Raji (cell line): ENCODE data around the gene MROH8.

Source experiments
- POLR2A ChIP-seq: IDR thresholded peaks from 2 replicates; pipeline ENCODE4 v1.6.1; 2011; ENCODE audit warnings: low read depth, low read length, control low read depth; ENCODE audit not compliant: insufficient read depth

Gene MROH8

DNA sequence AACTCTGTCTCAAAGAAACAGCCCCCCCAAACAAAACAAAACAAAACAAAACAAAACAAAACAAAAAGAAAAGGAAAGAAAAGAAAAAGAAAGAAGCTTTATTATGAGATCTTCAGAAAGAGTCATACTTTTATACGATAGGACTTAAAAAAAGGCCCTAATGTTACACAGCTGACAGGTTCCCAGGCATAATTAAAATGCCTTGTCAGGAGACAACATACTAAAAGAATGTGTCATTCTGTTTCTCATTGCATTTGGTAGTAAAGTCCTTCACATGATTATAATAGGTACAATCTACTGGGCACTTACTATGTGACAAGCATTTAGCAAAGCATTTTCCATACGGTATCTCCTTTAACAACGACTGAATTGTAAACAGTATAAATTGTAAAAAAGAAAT, 36.6 kb downstream of the MROH8 start:
- no peak for TF ChIP-seq POLR2A

DNA sequence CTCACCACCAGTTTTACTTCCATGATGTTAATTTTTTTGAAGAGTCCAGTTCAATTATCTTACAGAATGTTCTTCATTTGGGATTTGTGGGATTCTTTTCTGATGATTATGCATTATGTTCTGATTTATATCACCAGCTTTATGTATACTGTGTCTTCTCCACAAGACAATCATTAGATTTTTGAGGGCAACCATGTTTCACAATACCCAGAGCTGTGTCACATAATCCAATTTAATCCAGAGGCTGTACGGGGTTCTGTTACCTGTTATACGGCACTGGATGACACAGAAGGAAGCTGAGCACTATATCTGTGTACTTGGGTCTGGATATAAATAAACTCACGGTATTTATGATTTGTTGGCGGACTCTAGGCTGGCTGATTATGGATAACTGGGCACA, 41.8 kb downstream of the MROH8 start:
- TF ChIP-seq POLR2A, result no peak

DNA sequence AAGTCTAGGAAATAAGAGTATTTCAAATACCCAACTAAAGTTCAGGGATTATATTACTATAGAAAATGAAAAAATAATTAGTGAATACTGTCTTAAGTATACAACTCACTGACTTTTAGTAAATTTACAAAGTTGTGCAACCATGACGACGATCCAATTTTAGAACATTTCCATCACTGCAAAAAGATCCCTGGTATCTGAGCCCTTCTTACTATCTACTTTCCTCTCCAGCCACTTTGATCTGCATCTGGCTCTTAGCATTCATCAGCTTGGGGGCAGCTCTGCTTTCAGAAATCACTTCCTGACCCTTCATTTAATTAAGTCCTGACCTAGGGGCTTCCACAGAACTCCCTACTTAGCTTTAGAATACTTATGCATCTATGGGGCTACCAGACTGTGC, 45.4 kb downstream of the MROH8 start:
- no peak for TF ChIP-seq POLR2A

DNA sequence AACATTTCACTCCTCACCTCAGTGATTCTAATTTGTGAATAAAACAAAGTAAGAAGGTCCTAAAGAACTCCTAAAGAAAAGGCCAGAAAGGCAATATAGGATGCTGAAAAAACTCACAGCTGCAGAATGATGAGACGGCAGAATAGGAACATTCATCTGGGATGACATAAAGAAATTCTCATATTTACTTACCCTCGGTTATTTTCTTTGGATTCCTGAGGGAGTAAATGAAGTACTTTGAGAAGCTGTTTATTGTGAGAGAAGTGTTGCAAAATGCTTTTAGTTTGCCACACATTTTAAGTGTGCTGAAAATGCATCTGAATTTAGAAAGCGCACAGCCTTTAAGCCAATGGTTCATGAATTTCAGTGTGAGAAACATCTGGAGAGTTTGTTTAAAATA, 47.9 kb downstream of the MROH8 start:
- TF ChIP-seq POLR2A, result no peak

DNA sequence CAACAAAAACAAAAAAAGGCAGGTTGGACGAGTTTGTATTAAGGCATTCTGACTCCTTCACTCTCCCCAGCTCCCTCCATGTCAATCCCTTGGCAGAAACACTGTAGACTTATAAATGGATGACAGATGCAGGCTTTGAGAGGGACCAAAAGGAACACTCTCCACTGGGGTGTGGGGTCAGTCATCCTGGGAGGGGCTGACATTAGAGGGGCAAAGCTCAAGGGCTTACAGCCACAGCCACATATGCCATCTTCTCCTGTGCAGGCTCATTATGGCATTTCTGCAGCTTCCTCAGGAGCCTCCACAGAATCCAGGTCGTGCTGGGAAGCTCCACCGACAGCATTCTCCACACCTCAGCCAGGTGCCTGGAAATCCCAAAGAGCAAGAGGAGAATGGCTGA, 50.5 kb downstream of the MROH8 start:
- TF ChIP-seq POLR2A, result no peak

DNA sequence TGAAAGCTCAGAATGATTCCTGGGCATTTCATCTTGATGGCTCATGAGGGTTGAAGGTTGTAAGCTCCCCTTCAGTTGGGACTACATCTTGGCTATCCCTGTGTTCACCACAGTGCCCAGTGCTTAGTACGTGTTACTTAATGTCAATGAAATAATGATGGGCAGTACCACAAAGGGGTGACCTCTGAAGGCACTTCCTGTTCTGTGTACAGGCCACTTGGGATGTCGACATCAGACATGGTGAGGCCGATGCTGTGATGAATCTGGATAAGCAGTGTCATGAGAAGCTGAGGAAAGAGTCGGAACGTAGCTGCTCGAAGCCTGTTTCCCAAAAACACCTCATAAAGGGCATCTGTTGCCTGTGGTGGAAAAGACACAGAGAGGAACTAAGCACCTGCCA, 55.9 kb downstream of the MROH8 start:
- TF ChIP-seq POLR2A, result no peak

DNA sequence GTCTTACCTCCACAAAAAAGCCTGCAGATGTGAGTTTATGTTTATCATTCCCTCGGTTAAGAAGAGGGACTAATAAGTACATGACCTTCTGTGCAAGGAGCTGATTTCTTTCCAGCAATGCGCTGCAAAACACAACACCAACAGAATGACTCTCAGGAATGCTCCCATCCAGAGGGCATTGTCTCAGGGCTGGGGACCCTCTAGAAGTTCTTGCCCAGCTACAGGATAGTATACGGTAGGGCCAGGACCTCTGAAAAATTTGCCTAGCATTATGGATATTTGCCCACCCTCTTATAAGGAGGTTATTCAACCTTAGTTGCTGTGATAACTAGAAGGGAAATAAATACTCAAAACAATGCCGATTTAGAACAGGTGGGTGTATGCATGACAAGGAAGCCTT, 58.9 kb downstream of the MROH8 start:
- no peak for TF ChIP-seq POLR2A

DNA sequence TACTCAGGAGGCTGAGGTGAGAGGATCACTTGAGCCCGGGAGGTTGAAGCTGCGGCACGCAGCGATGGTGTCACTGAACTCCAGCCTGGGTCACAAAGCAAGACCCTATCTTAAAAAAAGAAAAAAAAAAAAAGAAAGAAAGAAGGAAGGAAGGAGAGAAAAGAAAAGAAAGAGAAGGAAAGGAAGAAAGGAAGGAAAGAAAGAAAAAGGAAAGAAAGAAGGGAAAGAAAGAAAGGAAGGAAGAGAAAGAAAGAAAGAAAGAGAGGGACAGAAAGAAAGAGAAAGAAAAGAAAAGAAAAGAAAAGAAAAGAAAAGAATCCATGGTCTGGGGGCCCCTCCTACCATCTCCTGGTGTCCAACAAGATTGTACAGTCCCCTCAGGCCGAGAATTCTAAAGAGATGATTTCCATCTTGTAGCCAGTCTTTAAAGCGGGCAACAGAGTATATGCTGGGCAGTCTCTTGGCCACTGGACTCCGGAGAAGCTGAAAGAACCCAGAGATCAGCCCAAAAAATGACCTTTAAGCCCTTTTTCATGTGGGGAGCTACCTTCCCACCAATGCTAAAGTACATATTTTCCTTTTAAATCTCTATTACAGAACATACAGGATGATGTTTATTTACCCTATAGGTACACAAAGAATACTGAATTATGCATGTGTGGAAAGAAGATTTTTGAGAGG, 59.9 kb downstream of the MROH8 start:
- TF ChIP-seq POLR2A, result no peak

DNA sequence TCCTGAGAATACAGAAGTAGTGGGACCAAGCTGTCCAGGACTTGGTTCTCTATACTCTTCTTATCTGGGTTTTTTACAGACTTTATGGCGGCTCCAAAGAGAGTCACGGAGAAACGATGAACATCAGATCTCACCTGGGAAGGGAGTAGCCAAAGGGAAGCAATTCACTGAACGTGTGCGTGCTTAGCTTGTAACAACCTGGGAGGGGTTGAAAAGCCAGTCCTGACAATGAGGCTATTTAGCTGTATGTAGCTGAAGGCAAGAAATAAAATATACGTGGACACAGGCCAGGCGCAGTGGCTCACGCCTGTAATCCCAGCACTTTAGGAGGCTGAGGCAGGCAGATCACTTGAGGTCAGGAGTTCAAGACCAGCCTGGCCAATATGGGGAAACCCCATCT, 65.3 kb downstream of the MROH8 start:
- TF ChIP-seq POLR2A, result no peak

DNA sequence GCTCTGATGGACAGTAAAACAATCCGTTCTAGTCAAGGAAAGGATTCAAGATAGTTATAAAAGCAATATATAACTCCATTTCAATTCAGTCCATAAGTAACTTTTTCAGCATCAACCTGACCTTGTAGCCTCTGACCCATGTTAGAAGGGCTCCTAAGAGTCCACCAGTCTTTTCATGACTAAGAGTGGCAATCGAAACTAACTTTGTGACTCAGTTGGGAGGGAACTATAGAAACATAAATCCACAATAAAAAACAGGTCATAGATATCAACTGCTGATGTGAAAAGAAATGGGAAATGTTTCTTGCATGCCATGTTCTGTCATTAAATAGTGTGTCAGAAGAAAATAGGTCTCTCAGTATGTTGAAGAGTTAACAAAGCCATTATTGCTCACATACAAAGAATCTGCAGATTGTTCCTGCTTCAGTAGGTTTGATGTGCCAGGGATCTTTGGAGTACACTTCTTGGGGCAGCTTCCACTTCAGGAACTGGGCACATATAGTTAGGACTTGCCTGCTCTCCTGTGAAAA, 67.4 kb downstream of the MROH8 start:
- no peak for TF ChIP-seq POLR2A

DNA sequence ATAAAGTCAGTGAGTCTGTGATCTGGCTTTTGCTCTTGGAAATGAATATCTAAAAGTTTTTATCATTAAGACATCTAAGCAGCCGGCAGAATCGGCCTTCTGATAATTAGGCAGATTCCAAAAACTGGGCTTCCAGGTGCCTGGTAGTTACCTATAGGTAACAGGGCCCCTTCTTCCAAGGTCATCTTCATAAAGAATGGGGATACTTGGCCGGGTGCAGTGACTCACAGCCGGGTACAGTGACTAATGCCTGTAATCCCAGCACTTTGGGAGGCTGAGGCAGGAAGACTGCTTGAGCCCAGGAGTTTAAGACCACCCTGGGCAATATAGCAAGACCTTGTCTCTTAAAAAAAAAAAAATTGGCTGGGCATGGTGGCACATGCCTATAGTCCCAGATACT, 70.7 kb downstream of the MROH8 start:
- no peak for TF ChIP-seq POLR2A

DNA sequence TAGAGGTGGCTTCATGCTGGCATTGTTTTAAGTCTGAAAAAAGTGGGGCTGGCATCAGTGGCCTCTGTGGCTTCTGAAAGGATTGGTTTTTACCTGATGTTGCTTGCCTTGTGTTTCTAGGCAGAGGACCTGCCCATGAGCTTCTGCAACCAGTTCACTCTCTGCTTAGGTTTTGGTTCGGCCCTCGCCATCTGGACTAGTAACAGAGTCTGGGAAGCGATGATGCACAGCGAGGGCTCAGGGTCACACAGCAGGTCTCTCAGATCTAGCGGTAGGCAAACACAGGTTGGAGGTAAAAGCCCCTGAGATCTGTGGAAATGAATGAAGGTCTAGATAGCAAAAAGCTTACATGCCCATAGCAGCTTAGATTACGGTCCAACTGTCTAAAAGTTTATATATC, 76.8 kb downstream of the MROH8 start:
- TF ChIP-seq POLR2A, result no peak

DNA sequence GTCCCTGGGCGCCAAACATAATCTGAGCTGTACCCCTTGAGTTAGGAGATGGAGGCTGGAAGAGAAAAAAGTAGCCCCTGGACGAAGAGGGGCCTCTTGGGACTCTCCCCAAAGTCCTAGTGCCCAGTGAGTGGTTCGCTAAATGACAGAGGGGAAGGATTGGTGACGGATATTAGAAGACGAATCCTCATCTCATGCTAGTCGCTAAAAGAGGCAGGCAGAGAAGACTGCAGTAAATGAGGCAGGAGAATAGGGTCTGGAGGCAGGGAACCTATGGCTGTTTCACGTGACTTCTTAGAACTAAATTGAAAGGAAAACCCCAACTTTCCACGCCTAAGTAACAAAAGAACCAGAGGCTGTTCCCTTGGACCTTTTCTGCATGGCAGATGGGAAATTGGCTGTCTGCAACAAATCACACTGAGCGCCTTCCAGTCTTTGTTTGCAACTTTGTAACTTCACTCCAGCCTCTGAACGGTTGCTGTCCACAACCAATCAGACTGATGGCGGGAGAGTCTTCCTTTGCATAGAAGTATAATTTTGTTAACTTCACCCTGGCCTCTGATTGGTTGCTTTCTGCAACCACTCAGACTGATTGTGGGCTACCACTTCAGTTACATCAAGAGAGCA, 82.8 kb downstream of the MROH8 start:
- TF ChIP-seq POLR2A, result no peak

DNA sequence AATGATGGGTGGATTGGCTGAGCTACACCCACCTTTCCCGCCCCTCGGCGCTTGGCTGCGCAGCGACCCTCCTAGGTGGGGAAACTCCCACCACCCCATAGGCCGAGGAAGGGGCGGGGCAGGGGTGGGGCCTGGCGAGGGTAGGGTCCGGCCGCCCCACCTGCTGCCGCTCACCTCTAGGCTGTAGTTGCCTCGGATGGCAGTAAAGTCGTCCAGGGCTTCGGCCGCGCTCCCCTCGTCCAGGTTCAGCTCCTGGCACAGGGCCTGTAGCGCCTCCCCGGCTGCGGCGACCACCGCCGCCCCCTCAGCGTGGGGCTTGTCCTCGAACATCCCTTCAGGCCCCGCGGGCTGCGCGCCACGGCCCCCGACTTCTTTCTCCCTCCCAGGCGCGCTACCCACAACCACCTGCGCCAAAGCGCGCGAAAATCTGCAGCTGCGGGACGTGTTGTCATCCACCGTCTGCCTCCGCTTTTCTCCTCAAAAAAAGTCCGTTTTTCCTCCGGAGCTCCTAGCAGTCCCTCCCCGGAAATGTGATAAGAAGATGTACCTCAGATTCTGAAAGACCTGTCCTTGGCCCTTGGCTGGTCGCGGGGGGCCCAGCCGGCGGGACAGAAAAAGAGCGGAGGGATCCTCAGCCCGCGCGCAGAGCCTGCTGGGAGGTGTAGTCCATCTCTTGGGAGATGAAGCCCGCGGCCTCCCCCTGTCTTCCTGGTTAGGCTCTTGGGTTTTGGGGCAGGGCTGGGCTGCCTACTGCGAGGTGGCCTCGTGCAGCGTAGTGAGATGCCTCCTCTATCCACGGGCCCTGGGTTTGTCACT, 83.5 kb downstream of the MROH8 start, which contains the start of gene RBL1:
Gene RBL1 (minus strand): TSS at position 399 of the 816 bp plus-strand sequence. CDS start 69 bp downstream, at position 330.
- TF ChIP-seq POLR2A, result peak; percentile 79

DNA sequence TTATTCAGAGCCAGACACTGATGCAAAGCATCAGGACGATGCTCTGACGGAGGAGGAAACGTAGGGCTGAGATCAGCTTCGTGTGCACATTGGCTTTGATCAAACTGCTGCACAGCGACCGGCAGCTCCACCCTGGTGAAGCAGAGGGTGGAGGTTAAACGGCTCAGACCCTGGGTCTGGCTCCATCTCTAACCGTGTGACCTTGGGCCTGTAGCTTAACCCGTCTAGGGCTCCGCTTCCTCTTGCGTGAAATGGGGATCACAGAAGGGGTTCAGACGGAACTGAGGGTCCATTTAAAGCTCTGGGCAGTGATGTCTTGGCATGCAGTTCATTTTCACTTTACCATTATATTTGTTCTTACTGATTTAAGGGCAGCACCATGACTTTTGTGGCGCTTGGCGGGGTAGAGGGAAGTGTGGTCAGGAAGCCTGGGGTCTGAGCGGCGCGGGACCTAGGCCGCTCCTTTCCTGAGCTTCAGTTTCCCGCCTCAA, 84.2 kb downstream of the MROH8 start:
- TF ChIP-seq POLR2A, result no peak

DNA sequence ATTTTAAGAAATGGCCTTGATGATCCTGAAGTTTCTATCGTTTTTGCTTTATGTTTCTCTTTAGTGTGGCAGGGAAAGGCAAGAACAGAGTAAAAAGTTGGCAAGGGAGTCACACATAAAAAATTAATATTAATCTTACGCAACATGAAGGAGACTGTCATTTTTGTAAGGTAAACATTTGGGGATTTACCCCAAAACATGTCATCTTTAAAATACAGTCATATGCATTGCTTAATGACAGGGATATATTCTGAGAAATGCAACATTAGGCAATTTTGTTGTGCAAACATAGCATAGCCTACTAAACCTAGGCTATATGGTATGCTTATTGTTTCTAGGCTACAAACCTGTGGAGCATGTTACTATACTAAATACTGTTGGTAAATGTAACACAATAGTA, 88.9 kb downstream of the MROH8 start:
- no peak for TF ChIP-seq POLR2A
